GM19035 (cell line): ENCODE data around the gene BMPER.

Experiments used
- ATAC-seq: cut with Tn5 transposase; IDR thresholded peaks from one replicate; pipeline ENCODE4 v1.9.1; 2021; ENCODE audit not compliant: unreplicated experiment

Gene BMPER

DNA sequence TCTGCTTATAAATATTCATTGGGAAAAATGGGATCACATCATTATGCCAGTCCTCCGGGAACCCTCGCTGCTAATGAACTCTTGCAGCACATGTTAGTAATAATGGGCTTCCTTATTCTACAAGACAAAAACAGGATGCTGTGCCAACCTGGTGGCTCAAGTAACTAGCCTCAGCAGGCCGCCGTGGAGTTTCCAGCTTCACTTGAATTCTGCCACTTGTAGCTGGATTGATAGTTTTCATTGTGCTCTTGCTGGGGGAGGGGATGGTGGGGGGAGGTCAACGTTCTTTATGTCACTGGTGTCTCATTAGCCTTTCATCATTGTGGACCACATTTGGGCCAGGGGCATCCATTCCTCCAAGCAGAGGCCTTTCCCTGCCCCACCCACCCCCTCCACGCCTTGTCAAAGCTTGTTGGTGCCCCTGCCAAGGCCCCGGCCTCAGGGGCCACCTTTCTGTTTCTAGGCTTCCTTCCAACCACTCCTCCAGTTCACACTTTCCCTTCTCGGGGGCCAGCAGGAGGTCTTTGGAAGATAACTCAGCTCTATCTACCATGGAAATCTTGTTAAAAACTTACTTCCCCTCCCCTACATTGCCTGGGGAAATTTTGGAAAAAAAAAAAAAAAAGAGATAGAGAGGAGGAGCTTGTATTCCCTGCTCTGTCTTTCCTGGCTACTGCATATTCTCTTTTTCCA is 153.9 kb downstream of the BMPER start:
- no peak for ATAC-seq

DNA sequence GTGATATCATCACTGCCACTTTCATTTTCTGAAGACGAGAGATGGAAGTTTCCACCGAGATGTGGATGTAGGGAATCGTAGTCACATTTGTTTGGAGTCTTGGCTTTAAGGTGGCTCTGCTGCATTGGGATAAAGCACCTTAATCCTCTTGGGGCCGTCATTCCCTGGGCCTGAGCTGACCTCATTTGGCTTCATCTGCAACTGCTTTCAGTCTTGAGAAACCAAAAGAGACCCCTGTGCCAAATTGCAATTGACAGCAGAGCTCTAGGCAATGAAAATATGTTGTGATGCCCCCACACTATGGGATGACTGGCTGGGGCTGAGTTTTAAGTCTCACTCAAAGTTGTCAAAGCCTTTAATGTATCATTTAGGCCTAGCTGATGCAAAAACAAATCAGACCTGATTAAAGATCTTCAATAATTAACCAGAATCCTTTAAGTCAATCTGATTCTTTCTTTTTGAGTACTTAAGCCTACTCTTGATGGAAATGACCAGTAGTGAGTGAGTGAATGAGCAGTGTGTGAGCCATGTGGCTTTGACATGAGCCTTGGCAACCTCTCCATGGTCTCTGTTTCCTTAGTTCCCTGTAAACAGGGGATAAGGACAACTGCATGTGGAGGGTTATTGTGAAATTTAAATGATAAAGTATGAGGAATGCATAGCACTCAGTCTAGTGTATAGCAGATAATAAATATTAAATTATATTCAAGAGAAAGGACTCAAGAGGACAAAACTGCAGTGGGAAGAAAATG is 155.0 kb downstream of the BMPER start:
- no peak for ATAC-seq

DNA sequence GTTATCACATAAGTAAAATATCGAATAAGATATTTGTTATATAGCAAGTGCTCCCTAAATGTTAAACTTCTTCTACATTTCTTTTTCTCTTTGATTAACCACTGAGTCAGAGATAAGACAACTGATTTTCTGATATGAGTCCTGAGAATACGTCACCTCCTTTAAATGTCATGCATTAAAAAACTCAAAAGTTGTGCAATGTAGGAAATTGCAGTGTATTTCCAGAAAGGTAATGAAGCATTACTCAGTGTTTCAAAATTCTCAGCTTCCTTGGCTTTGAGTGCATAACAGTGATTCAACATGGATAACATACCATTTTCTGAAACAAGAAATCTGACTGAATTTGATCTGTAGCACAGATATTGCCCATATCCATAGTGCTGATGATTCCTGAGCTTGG is 155.8 kb downstream of the BMPER start:
- ATAC-seq = no peak

DNA sequence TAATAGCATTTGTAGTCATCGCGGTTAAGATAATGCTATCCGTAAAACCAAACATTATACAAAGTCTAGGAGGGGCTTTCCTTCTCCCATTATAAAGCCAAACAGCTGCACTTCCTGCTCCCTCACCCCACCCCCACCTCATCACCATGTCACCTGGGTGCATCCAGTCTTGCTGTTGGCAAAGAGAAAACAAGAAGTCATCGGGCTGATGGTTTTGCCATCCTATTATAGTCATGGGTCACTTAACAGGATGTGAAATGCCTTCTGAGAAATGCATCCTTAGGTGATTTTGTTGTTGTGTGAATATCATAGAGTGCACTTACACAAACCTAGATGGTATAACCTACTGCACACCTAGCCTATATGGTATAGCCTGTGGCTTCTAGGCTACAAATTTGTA is 157.0 kb downstream of the BMPER start:
- ATAC-seq = no peak

DNA sequence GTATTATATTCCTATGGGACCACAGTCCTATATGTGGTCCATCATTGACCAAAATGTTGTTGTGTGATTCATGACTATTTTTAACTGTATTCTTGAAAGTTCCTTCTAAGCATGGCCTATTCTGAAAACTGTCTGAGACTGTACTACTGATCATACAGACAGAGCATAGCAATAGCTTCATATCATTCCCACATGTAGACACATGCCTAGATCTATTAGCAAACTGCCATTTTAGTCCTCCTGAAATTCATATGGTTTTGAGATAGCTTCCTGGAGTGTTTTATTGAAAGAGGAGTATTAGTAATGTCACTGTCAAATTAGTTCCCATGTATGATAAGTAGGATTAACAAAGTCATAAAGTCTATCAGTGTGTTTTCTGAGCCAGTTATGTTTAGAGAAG is 157.5 kb downstream of the BMPER start:
- no peak for ATAC-seq

DNA sequence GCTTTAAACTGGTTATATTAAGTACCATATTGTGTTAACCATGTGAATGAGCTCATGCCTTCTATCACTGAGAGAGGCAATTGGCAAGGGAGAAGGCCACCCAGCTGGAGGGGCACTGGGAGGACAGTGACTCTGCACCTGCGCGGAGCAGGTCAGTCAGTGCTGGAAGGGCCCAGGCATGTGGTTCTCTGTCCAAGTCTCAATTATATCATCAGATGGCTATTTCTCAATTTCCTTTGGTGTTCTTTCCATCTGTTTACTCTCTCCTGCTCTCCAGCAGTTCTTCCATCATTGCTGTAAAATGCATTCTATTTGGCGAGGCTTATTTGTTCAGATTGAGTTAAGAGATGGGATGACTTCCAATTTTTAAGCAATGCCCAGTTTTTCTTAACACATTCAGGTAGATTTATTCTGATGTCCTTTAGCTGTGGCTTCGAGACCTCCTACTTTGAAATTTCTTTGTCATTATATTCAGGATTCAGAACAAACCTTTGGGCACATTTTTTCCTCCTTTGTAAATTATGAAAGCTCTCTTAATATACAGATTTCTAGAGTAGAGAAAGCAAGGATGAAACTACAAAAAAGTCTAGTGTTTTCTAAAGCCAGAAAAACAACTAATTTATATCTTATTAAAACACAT is 159.3 kb downstream of the BMPER start:
- no peak for ATAC-seq

DNA sequence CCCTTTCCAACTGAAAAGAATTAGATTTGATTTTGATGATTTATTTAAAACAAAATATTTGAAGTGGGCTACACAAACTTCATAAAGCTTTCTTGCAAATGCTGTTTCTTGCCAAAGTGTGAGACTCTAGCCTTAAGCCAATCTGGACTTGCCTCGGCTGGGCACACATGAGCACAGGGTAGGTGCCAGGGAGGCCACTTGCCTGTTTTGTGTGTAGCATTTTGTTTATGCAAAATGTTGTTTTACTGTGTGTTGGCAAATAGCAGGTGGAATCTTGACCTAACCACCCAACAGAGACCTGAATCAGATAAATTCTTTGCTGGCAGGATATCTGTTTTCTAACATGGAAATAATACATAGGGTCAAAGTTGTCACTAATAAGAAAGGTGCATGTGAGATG is 161.1 kb downstream of the BMPER start:
- ATAC-seq = no peak

DNA sequence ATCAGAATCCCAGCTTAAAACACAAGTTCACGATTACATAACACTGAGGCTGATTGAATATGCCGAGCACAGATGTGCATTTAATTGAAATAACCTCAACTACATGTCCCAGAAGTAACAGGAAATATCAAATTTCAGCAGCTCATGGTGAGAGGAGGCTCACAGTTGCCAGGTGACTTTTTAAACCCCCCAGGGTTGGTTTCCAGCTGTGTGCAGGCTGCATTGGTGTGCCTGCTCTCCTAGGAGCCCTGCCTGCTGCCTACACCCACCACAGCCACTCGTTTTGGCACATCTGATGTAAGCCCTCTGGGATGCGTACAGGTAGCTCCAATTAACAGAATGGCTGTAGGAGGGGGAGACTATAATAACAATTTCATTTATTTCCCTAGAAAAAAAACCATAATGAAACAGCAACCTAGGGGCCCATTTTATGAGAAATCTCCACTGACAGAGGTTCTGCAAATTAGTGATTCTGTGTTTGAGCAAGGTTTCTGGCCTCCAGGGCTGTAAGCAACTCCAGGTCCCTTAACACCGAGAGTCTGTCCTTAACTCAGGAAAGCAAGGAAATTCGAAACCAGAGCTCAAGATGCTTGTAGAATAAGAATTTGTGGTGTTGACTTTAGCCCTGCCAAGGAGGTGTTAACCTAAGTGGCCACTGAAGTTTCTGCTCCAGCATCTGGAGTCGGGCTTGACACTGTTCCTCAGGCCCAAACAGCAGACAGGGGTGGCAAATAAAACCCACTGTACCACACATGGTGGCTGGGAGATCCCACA is 161.9 kb downstream of the BMPER start:
- no peak for ATAC-seq

DNA sequence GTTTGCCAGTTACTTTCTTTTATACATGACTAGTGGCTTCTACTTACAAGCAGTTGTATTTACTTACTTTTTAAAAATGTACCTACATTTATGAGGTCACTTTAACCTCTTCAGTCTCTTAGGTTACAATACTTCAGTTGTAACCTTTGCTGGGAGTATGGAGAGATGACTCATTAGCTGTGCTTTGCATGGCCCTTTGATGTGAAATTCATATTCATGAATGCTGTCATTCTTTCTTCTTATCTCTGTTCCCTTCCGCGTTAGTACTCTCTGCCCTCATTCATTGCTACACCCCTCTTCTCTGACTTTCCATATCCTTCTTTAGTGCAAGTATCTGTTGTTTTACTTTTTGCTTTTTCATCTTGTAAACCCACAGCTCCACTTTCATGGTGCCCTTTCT is 164.3 kb downstream of the BMPER start:
- ATAC-seq = no peak

DNA sequence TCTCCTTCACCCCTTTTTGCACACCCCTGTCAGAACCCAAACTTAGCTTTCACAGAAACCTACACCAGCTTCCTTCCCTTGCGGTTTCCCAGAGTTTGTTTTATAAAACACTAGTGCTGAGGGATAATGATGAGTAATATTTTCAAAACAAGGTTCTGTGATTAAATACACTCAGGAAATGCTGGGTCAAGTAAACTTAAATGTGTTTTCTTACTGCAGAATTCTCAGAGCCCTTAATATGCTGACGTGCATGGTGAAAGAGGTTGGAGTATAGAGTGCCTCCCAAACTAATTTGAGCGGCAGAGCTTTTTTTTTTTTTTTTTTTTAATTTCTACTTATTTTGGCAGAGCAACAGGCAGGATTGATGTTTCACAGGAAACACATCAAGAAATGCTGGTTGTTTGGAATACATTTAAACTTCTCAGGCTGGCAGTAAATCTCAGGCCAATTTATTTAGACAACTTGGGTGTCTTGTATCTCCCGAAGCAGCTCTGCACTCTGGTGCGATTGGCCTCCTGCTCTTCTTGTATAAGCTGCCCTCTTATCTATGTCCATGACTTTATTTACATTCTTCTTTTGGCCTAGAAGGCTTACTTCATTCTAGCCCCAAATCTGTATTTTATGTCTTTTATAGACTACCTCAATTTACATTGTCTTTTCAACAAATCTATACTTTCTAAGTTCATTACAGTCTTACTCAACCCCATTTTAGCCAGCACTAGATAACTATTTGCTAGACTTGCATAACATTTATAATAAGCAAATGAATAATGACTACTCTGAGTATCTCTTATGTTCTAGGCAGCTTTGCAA is 165.4 kb downstream of the BMPER start:
- no peak for ATAC-seq

DNA sequence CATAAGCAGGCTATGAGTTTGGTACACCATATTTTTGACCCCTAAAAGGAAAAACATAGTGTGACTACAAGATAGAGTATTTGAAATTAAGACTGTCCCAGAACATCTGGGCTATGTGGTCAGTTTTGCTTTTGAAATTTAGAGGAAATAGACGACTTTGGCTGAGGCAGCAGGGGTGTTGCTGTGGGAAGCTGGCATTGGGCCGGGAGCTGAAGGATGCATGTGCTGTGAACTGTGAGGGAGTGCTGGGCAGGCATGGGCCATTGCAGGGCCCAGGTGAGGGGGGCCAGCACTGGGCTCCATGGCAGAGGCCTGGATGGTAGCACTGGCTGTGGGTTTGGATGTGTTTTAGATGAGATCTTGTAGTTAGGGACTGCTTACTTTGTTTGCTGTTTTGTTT is 168.3 kb downstream of the BMPER start:
- ATAC-seq = no peak

DNA sequence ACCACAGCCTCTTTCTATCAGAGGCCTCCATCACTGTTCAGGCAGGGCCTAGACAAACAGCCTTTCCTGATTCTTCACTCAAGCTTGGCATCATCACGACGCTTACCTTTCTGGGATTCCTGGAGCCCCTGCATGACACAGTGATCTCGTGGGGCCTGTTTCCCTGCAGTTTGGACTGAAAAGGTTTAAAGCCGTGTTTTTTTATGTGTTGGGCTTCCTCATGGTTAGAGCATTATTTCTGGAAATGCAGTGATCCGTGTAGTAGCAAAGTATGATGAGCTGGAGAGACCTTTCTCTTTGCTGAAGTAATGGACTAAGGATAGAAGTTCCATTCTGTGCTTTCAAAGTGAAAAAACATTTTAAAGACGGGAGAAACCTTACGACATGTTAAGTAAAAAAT is 169.1 kb downstream of the BMPER start:
- no peak for ATAC-seq

DNA sequence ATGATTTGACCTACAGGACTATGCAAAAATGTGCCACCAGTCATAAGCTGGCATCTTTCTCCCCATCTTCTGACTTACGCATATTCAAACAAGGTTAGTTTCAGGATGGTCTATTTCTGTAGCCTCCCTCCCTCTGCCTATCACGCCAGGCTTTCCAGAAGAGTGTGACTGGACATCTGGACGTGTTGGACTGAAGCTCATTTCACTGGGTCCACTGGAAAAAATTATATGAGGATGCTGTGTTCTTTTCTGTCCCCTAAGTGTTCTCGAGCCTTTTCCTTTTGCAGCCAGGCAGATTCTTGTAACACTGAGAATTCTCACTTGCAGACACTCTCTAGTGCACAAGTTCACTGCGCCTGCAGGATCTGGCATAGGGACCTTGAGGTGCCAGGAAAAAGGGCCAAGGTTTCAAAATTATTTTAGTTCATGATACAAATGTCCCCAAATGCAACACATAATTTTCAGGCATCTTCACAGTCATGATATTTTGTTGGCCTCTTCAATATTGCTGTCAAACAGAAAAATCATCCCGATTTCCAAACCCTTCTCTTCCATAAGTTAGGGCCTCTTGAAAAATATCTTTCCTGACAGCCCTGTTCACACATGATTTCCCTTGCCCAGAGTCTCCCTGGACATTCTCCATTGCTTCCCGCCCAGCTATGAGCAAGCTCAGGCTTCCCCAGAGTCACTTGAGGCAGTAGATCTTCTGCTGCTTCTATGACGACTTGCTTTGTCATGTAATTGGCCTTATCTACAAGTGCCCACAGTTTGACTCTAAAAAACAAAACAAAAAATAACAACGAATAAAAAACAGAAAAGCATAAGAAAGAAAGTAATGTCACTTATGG is 170.4 kb downstream of the BMPER start:
- ATAC-seq = no peak

DNA sequence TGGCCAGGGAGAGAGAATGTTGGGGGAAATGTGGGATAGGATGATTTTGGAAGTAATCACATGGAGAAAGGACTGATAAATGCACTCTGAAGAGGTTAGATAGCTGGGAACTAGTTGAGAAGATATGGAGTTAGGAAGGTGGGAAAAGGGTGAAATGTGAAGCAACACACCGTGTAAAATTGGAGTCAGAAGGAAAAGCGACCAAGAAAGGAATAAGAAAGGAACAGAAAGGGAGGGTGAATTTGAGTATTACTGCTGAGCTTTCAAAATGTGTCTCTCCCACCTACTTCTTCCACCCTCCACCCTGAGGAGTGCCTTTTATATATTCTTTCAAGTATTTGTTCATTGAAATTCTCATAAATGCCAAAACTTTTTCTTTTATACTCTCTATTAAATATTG is 171.8 kb downstream of the BMPER start:
- ATAC-seq = no peak

DNA sequence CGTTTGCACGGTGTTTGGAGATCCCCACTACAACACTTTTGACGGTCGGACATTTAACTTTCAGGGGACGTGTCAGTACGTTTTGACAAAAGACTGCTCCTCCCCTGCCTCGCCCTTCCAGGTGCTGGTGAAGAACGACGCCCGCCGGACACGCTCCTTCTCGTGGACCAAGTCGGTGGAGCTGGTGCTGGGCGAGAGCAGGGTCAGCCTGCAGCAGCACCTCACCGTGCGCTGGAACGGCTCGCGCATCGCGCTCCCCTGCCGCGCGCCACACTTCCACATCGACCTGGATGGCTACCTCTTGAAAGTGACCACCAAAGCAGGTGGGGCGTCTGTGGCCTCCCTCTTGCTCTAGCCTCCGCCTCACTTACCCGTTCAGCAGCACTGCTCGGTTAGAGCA is 173.5 kb downstream of the BMPER start:
- no peak for ATAC-seq

DNA sequence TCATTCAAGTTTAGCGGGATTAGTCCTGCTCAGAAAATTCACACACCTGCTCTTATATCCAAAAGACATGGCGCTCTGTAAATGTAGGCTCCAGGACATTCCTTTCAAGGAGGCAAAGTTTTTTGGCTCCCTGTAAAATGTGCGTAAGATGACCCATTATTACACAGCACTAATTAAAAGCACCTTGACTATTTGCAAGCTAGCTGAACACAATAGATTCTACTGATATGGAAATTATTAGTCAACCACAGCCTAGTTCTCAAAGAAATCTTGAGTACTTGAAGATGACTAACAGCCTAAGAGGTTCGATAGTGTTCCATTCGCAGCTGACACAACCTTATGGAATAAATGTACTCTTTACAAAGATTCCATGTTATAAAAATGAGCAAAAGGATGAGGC is 175.2 kb downstream of the BMPER start:
- ATAC-seq = no peak

DNA sequence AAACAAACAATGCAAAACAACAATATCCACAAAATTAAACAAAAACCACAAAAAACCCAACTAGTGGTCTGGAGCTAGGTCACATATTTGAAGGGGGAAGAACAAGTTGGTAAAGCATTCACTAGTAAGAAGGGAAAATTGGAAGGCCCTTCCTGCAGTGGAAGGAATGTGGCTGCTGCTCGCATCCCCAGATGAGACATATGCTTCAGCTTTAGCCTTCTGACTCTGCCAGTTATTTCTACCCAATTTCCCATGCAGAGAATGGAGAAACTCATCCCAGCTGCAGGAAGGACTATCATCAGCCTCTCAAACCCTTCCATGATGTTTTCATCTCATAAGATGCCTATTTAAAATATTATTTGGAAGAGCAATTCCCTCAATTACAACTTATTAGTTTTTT is 176.6 kb downstream of the BMPER start:
- no peak for ATAC-seq

DNA sequence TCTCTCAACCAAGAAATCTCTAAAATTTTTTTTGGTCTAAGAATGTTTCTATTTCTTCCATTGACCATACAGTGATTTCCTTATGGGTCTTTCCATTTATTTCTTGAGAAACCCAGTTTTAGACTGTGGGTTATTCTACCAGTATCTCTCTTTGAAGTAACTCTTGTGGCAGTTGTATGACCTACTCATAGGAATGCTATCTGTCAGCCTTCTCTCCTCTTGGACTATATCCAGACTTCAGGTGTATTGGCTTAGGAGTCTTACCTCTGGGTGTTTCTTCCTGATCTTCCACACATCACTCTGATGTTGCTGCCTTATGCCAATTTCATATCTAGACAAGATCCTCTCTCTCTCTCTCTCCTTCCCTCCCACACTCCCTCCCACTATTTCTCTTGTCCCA is 178.1 kb downstream of the BMPER start:
- ATAC-seq = no peak

DNA sequence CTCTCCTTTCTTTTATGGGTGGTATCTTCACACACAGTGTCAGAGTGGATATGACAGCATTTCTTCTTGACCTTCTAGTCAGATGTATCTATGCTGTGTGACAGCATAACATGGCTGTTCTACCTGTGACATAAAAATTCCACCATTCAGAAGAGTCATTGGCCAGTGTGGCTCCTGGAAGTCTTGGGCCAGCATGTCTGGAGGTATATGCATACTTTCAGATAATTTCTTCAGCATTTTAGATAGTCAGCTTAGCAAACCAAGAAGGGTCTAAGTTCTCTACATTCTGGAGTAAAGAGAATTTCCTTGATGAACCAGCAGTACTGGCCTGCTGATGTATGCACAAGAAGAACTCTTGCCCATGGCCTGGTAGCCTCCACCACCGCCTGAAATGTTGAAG is 179.3 kb downstream of the BMPER start:
- ATAC-seq = no peak

DNA sequence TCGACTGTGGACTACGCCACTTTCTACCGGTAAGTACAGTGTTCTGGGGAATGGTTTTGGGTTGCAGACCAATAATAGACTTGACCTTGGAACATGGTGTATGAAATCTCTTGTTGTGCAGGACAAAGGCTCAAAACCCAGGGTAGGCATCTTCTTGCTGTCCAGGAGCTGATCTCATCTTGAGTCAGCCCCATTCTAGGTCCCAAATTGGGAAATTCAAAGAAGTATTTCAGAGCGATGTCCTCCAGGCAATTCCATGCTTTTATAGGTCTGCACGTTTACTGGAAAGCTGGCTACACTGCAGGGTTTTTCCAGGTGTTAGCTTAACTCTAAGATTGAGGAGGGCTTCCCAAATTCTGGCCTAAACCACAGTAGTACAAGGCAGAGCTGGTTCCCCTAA is 180.7 kb downstream of the BMPER start:
- ATAC-seq = no peak
